GM12873 (cell line): Measurements from ENCODE around the gene SNX9.

Source experiments
- CTCF ChIP-seq: IDR thresholded peaks from 2 replicates; pipeline ENCODE4 v1.5.1; 2012; ENCODE audit warnings: low read depth, mild to moderate bottlenecking, moderate library complexity, low read length, control low read depth; ENCODE audit not compliant: insufficient read depth; ENCODE audit errors: missing control alignments

SNX9 gene

DNA sequence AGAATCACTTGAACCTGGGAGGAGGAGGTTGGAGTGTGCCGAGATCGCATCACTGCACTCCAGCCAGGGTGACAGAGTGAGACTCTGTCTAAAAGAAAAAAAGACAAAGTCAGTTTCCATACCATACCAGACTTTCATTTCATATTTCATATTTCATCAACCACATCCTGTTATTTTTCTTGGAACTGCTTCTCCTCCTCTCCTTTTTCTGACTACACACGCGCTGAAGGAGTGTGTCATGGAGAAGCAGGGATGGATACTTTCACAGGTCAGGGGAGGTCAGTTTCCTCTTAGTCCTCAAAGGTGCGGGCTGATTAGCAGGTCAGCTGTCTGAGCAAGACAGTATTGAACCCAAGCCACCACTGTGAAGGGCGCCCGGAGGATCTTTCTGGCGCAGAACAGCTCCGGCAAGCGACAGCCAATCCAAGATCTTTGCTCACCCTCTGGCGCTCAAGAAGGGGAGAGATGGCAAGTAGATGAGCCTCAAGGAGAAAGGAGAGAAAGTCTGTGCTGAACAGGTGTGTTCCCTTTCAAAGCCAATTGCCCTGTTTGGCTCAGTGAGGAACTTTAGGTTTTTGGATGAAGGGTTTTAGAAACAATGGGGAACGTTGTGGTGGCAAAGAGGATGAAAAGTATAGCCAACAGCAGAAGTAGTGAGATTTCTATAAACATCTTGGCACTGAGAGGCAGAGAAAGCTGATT, 139.7 kb downstream of the SNX9 start:
- no peak for TF ChIP-seq CTCF

DNA sequence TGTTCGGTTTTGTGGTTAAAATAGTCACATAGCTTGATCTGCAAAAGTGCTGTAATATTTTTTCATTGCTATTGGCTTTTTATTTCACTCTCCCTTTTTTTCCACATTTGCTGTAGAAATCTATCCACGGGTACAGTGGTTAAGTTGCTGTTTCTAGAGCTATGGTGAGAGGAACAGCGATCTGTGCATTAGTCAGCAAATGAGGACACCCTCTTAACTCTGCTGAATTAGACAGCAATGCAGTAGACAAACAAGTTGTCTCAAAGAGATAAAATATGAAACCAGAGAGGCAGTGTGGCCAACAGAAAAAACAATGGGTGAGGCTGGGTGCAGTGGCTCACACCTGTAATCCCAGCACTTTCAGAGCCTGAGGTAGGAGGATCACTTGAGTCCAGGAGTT, 141.1 kb downstream of the SNX9 start:
- no peak for TF ChIP-seq CTCF

DNA sequence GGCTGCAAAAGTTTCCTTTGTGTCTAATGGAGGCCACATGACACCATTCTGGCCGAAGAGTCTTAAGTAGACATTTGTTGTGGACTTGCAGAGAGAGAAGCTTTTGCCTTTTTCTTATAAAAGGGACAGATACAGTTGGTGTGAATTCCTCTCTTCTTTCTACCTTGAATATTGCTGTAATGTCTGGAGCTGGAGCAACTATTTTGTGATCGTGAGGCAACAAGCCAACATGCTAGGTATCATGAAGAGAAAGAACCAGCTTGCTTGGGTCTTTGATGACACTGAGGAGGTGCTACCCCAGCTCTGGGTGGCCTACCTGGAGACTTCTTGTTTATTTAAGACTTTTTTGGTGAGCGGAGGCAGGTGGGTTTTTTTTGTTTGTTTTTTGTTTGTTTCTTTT, 142.3 kb downstream of the SNX9 start:
- no peak for TF ChIP-seq CTCF

DNA sequence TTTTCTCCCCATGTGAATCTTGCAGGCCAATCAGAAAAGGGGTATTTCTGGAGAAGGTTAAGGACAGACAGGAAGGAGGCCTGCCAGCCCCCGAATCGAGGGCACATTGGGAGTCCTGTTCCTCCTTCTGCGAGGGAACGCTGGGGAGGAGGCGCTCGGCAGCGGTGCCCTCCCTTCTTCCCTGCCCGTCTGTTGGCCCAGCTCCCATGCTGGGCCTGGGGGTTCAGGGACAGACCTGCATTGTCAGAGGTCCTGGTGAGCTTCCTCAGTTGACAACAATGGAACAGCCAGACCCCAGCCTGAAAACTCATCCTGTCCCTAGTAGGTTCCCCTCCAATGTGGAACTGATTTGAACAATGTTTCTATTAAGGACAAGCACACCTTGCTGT, 143.5 kb downstream of the SNX9 start:
- no peak for TF ChIP-seq CTCF

GRCh38 chr6:157967020-157967419, 144.0 kb downstream of the SNX9 start:
- TF ChIP-seq CTCF, result no peak

- no peak for TF ChIP-seq CTCF
Observed at GRCh38 chr6:157967486-157967885, 144.4 kb downstream of the SNX9 start.

DNA sequence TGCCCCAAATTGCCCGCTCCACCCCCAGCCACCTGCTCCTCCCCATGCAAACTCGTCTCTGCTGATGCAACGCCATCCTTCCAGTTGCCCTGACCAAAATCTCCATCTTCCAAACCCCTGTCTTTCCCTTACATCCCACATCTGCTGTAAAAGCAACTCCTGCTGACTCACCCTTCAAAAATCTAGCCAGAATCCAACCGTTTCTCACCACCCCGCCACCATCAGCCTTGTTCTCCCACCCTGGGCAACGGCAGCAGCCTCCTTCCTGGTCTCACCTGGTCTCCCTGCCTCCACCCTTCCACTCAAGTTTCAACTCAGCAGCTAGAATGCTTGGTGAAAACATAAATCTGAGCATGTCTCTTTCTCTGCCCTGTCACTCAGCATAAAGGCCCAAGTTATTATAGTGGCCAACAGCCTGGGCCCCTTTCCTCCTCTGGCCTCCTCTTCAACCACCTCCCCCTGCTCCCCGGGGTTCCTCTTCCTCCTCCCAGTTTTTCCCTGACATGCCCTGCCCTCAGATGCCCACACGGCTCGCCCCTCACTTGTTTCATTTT, 151.4 kb downstream of the SNX9 start:
- no peak for TF ChIP-seq CTCF
